Left lung (tissue), 10 donors: Measurements from ENCODE around the gene PPP1R27. TPM values are rescaled to one million over a fixed set of nuclear protein-coding genes. Genes with fewer than 3 reads are reported as not detected.

Source experiments
- ATAC-seq: fragments of 200-7000 bp; cut with Tn5 transposase; one replicate; pipeline ENCODE4 v1.9.1; 2020; ENCODE audit warnings: moderate library complexity
- DNase-seq, 4 donors: peaks; one replicate each; pipeline ENCODE4 v3.0.0-alpha.2; 2013 to 2020
- H3K27ac ChIP-seq, 2 donors: fragments of 200-600 bp; sonication (generic) in 1 of 2; one replicate each; pipeline versions ENCODE4 v1.5.0 to v1.8.0; 2020 to 2021
- H3K27me3 ChIP-seq, 2 donors: fragments of 200-600 bp; sonication (generic) in 1 of 2; one replicate each; pipeline versions ENCODE4 v1.5.0 to v1.8.0; 2020 to 2021
- H3K36me3 ChIP-seq, 2 donors: fragments of 200-600 bp; sonication (generic) in 1 of 2; one replicate each; pipeline versions ENCODE4 v1.5.0 to v1.8.0; 2020 to 2021
- H3K4me1 ChIP-seq, 2 donors: fragments of 200-600 bp; one replicate each; pipeline ENCODE4 v1.8.0; 2021
- H3K4me3 ChIP-seq, 2 donors: fragments of 200-600 bp; sonication (generic) in 1 of 2; one replicate each; pipeline versions ENCODE4 v1.5.0 to v1.8.0; 2020 to 2021; ENCODE audit warnings: mild to moderate bottlenecking in 1 of 2
- H3K9me3 ChIP-seq, 2 donors: fragments of 200-600 bp; sonication (generic) in 1 of 2; one replicate each; pipeline versions ENCODE4 v1.5.0 to v1.8.0; 2020 to 2021
- CTCF ChIP-seq, 2 donors: fragments of 200-600 bp; sonication (generic) in 1 of 2; IDR thresholded peaks; one replicate each; pipeline versions ENCODE4 v1.5.0 to v1.8.0; 2021; ENCODE audit warnings: antibody characterized with exemption in 2 of 2
- intact Hi-C, 2 donors: fragments of 100-400 bp; cut with DNase I; formaldehyde crosslinking; loops; one replicate each; pipeline versions ENCODE4 v1.11.2 to v1.14.2; 2022
- polyA plus RNA-seq, 6 donors: library from polyadenylated mRNA; unstranded; fragments of 120-200 nt; gene quantifications; one replicate each; pipeline ENCODE4 v1.2.1, GENCODE V29; 2013; ENCODE audit not compliant: insufficient read length in 6 of 6
- total RNA-seq, 2 donors: library from RNA; stranded (reverse); fragmentation: NEBNext Ultra II Directional; extraction: Animal tissue kit (Norgen Biotek cat#: 25700); gene quantifications; one replicate each; pipeline ENCODE4 v1.2.1, GENCODE V29; 2021
- donor health status: DM: no; HTN: yes; CAD: no.
- donor health status: DM: no; HTN: no; CAD: no.

Gene PPP1R27
- total and polyA plus RNA-seq, 8 donors: 0.11 to 0.28 TPM; not detected in 6

- H3K27me3 ChIP-seq: no peaks in the 10 kb centered on the region
- DNase-seq (no peak), ATAC-seq (no peak)
- H3K36me3 ChIP-seq: peaks cover 0 to 92% of the 10 kb centered on the region in 2 donors
- no peak overlapping the region for H3K4me3 ChIP-seq
- no peak overlapping the region for H3K27ac ChIP-seq
- TF ChIP-seq CTCF (IDR thresholded peaks at IDR 0.05): no peak
- intact Hi-C loops: no loop called here
- H3K4me1 ChIP-seq: peaks cover 0 to 8% of the 10 kb centered on the region in 2 donors
- no peaks in the 10 kb centered on the region for H3K9me3 ChIP-seq
Observed at GRCh38 chr17:81845881-81846742, 11.3 kb upstream of the PPP1R27 start.

- DNase-seq (no peak), ATAC-seq (no peak)
- intact Hi-C loops: no loop called here
- H3K9me3 ChIP-seq: no peaks in the 10 kb centered on the region
- TF ChIP-seq CTCF (IDR thresholded peaks at IDR 0.05): no peak
- no peaks in the 10 kb centered on the region for H3K27me3 ChIP-seq
- peaks cover 0 to 84% of the 10 kb centered on the region in 2 donors for H3K36me3 ChIP-seq
- H3K27ac ChIP-seq: no peak overlapping the region
- H3K4me1 ChIP-seq: peaks cover 0 to 12% of the 10 kb centered on the region in 2 donors
- H3K4me3 ChIP-seq: no peak overlapping the region
Observed at GRCh38 chr17:81845361-81845760, 10.5 kb upstream of the PPP1R27 start.

- no peak overlapping the region for H3K27ac ChIP-seq
- peaks cover 0 to 12% of the 10 kb centered on the region in 2 donors for H3K4me1 ChIP-seq
- no peak for TF ChIP-seq CTCF (IDR thresholded peaks at IDR 0.05)
- ATAC-seq (no peak), DNase-seq (no peak)
- H3K36me3 ChIP-seq: peaks cover 0 to 80% of the 10 kb centered on the region in 2 donors
- no peaks in the 10 kb centered on the region for H3K9me3 ChIP-seq
- no peak overlapping the region for H3K4me3 ChIP-seq
- no peaks in the 10 kb centered on the region for H3K27me3 ChIP-seq
- intact Hi-C loops: no loop called here
Observed at GRCh38 chr17:81844887-81845286, 10.0 kb upstream of the PPP1R27 start.

- Histone ChIP-seq H3K9me3 (no peaks in the 10 kb centered on the region), H3K4me3 (no peak overlapping the region), H3K27me3 (no peaks in the 10 kb centered on the region), H3K4me1 (peaks cover 0 to 12% of the 10 kb centered on the region in 2 donors), H3K36me3 (peaks cover 0 to 75% of the 10 kb centered on the region in 2 donors), H3K27ac (no peak overlapping the region)
- no peak for TF ChIP-seq CTCF (IDR thresholded peaks at IDR 0.05)
- intact Hi-C loops: no loop called here
- ATAC-seq (no peak), DNase-seq (no peak)
Observed at GRCh38 chr17:81844327-81844851, 9.5 kb upstream of the PPP1R27 start.

GRCh38 chr17:81843713-81844326, 9.0 kb upstream of the PPP1R27 start:
- Histone ChIP-seq H3K27ac (no peak overlapping the region), H3K36me3 (peaks cover 0 to 69% of the 10 kb centered on the region in 2 donors), H3K27me3 (no peaks in the 10 kb centered on the region), H3K9me3 (no peaks in the 10 kb centered on the region), H3K4me1 (peaks cover 0 to 14% of the 10 kb centered on the region in 2 donors), H3K4me3 (no peak overlapping the region)
- TF ChIP-seq CTCF (IDR thresholded peaks at IDR 0.05): no peak
- intact Hi-C loops: no loop called here
- DNase-seq (no peak), ATAC-seq (no peak)
